Measurements from ENCODE around the gene CCDC149.

- TF ChIP-seq RFX5 (IDR thresholded peaks at IDR 0.05; ENCODE audit: low read depth, low read length) (no peak), POLR2A (IDR thresholded peaks at IDR 0.05; ENCODE audit: low read depth, low read length) (no peak), MAFK (IDR thresholded peaks at IDR 0.05; ENCODE audit: low read depth, low read length) (no peak), FOS (IDR thresholded peaks at IDR 0.05; ENCODE audit: low read depth, low read length) (no peak), CTCF (conservative IDR thresholded peaks at IDR 0.05; ENCODE audit: low read depth, low read length) (no peak), RAD21 (IDR thresholded peaks at IDR 0.05; ENCODE audit: low read length) (no peak), CHD1 (IDR thresholded peaks at IDR 0.05; ENCODE audit: low read depth, low read length) (no peak), RCOR1 (IDR thresholded peaks at IDR 0.05; ENCODE audit: insufficient replicate concordance, low read length) (no peak)
These were observed 18.6 kb downstream of the CCDC149 start for GRCh38 chr4:24894243-24894642.

Data from IMR-90 (cell line).